ENCODE measurements around the gene AP4E1.

AP4E1 gene

DNA sequence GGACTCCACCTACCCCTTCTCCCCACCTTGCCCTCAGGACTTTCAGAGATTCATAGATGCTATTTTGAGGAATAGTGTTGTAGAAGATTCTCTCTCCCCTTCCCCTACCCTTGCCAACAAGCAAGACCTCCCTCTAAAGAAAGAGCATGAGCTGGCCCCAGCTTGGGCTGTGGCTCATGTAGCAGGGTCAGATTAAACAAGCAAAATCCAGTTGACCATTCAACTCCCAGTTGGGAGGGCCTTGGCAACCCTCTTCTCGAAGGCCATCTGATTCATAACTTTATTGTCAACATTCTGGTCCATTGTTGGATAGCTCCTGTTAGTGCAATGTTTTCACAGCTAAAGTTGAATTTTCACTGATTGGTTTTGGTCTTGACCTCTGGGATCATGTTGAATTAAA lies 145.1 kb downstream of the AP4E1 start:
- Histone ChIP-seq H3K36me3 (ENCODE audit: control insufficient read depth in 1 of 2, insufficient read depth in 2 of 2, low read length in 2 of 2) (peaks cover 0 to 9% of the 10 kb centered on the region in 2 donors), H3K9me3 (ENCODE audit: control insufficient read depth in 1 of 2, low read length in 2 of 2) (no peaks in the 10 kb centered on the region), H3K27ac (ENCODE audit: low read length) (no peak overlapping the region), H3K4me3 (ENCODE audit: low read depth in 1 of 2, low read length in 2 of 2) (no peak overlapping the region), H3K4me1 (ENCODE audit: control insufficient read depth in 1 of 2, insufficient read depth in 2 of 2, low read length in 2 of 2) (peaks cover 0 to 14% of the 10 kb centered on the region in 2 donors), H3K27me3 (ENCODE audit: low read depth, low read length) (no peaks in the 10 kb centered on the region)

GRCh38 chr15:51054535-51054934 lies 146.1 kb downstream of the AP4E1 start:
- no peak overlapping the region for H3K27ac ChIP-seq (ENCODE audit: low read length)
- peaks cover 0 to 14% of the 10 kb centered on the region in 2 donors for H3K4me1 ChIP-seq (ENCODE audit: control insufficient read depth in 1 of 2, insufficient read depth in 2 of 2, low read length in 2 of 2)
- no peak overlapping the region for H3K4me3 ChIP-seq (ENCODE audit: low read depth in 1 of 2, low read length in 2 of 2)

More at GRCh38 chr15:51054535-51054934, 146.1 kb downstream of the AP4E1 start:
- peaks cover 0 to 9% of the 10 kb centered on the region in 2 donors for H3K36me3 ChIP-seq (ENCODE audit: control insufficient read depth in 1 of 2, insufficient read depth in 2 of 2, low read length in 2 of 2)
- H3K9me3 ChIP-seq (ENCODE audit: control insufficient read depth in 1 of 2, low read length in 2 of 2) = no peaks in the 10 kb centered on the region
- H3K27me3 ChIP-seq (ENCODE audit: low read depth, low read length) = no peaks in the 10 kb centered on the region
